ENCODE results near the gene IQUB. TPM values are rescaled to one million over a fixed set of nuclear protein-coding genes. Genes with fewer than 3 reads are reported as not detected.
"Not testable (repeated sequence)": the region's sequence is repeated elsewhere in the genome, so short reads cannot be mapped to it uniquely, and the experiment has no call there.

The IQUB gene
- total RNA-seq, 1 donor from 2014 or later, result 0.63 TPM

DNA sequence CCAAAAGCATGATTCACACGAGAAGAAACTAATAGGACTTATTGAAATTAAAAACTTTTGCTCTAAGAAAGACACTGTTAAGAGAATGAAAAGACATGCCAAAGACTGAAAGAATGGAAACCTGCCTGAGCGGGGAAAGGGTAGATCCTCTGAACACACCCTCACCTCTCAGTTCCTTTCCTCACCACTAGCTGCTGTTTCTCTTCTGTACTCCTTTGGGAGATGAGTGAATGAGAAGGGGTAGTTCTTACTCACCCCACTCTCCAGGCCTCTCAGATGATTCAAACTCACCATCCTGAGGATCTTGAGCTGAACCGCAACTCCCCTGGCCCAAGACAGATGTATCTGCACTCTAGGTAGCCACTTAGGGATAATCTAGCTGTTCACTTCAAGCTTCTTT, 41.9 kb downstream of the IQUB start:
- DNase-seq (ENCODE audit: low read depth), result no peak
- TF ChIP-seq, protein P1, sequence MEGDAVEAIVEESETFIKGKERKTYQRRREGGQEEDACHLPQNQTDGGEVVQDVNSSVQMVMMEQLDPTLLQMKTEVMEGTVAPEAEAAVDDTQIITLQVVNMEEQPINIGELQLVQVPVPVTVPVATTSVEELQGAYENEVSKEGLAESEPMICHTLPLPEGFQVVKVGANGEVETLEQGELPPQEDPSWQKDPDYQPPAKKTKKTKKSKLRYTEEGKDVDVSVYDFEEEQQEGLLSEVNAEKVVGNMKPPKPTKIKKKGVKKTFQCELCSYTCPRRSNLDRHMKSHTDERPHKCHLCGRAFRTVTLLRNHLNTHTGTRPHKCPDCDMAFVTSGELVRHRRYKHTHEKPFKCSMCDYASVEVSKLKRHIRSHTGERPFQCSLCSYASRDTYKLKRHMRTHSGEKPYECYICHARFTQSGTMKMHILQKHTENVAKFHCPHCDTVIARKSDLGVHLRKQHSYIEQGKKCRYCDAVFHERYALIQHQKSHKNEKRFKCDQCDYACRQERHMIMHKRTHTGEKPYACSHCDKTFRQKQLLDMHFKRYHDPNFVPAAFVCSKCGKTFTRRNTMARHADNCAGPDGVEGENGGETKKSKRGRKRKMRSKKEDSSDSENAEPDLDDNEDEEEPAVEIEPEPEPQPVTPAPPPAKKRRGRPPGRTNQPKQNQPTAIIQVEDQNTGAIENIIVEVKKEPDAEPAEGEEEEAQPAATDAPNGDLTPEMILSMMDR (IDR thresholded peaks at IDR 0.05; ENCODE audit: insufficient read depth, low read length, poor library complexity, severe bottlenecking), result no peak

DNA sequence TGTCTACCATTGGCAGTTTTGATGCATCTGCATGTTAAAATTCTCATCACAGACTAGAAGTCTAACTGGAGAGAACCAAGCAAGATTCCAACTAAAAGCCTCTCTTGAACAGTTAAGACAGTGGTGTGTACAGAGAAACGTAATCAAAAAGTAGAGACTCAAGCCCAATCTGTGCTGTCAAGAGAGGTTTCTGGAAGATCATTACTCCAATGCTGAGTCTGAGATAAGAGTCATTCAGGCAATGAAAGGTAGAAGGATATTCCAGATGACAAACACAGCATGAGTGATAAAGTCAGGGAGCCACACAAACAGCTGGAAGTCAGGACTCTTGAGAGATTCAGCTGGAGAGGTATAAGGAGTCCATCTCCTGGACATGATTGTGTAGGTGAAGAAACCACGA, 48.7 kb downstream of the IQUB start:
- DNase-seq (ENCODE audit: low read depth), result no peak
- H3K27me3 ChIP-seq (ENCODE audit: control insufficient read depth, insufficient read depth, low read length), result no peaks in the 10 kb centered on the region
- no peak overlapping the region for H3K4me3 ChIP-seq (ENCODE audit: low read depth, low read length)
- TF ChIP-seq, protein P1 (IDR thresholded peaks at IDR 0.05; ENCODE audit: insufficient read depth, low read length, poor library complexity, severe bottlenecking), result no peak
- no peaks in the 10 kb centered on the region for H3K36me3 ChIP-seq (ENCODE audit: control insufficient read depth, insufficient read depth, low read length)

More for the DNA sequence above, 41.9 kb downstream of the IQUB start:
- no peaks in the 10 kb centered on the region for H3K27me3 ChIP-seq (ENCODE audit: control insufficient read depth, insufficient read depth, low read length)
- H3K36me3 ChIP-seq (ENCODE audit: control insufficient read depth, insufficient read depth, low read length), result no peaks in the 10 kb centered on the region
- no peak overlapping the region for H3K4me3 ChIP-seq (ENCODE audit: low read depth, low read length)

DNA sequence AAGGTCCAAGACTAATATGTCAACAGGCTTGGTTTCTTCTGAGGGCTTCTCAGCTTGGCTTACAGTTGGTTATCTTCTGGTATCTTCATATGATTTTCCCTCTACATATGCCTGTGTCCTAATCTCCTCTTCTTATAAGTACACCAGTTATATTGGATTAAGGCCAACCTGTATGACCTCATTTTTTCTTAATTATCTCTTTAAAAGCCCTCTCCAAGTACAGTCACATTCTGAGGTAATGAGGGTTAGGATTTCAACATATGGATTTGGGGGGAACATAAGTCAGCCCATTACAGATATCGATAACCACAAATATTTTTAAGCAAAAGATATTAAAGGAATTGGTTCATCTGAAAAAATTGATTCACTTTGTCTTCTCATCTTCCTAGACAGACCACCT, 49.2 kb downstream of the IQUB start:
- no peaks in the 10 kb centered on the region for H3K36me3 ChIP-seq (ENCODE audit: control insufficient read depth, insufficient read depth, low read length)
- TF ChIP-seq, protein P1 (IDR thresholded peaks at IDR 0.05; ENCODE audit: insufficient read depth, low read length, poor library complexity, severe bottlenecking), result no peak
- H3K4me3 ChIP-seq (ENCODE audit: low read depth, low read length), result no peak overlapping the region
- no peak for DNase-seq (ENCODE audit: low read depth)
- no peaks in the 10 kb centered on the region for H3K27me3 ChIP-seq (ENCODE audit: control insufficient read depth, insufficient read depth, low read length)

DNA sequence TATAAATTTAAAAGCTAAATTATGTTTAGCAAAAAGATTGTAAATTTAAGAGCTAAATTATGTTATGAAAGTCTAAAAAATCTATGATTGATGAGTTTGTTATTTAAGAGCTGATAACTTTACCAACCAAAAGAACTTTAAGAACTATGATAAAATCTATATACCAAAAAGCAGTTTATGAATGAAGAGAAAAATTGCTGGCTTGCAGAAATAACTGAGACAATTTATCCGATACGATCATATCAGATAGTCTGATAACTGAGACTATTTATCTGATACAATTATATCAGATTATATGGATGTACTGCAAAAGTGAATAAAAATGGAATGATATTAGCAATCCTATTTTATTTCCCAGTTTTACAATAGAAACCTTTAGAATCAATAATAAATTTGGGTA, 50.2 kb downstream of the IQUB start:
- no peak overlapping the region for H3K4me3 ChIP-seq (ENCODE audit: low read depth, low read length)
- no peaks in the 10 kb centered on the region for H3K36me3 ChIP-seq (ENCODE audit: control insufficient read depth, insufficient read depth, low read length)
- DNase-seq (ENCODE audit: low read depth), result no peak
- H3K27me3 ChIP-seq (ENCODE audit: control insufficient read depth, insufficient read depth, low read length), result no peaks in the 10 kb centered on the region
- TF ChIP-seq, protein P1 (IDR thresholded peaks at IDR 0.05; ENCODE audit: insufficient read depth, low read length, poor library complexity, severe bottlenecking), result no peak

DNA sequence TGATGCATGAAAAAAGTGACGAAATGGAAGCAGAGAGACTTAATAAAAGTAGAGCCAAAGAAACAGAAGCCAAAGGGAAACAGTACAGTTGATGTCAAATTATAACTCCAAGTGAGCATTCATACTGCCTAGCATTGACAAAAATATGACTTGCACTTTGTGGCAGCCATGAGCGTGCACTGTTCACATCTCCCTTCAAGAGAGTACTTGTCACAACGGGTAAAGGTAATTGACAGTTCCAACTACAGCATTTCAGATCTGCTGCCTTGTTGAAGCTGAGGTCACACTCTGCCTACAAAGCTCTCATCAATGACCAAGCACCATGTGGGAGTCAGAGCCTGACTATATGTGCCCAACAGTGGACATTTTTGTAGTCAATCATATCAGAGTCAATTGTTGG, 54.3 kb downstream of the IQUB start:
- H3K4me3 ChIP-seq (ENCODE audit: low read depth, low read length), result no peak overlapping the region

DNA sequence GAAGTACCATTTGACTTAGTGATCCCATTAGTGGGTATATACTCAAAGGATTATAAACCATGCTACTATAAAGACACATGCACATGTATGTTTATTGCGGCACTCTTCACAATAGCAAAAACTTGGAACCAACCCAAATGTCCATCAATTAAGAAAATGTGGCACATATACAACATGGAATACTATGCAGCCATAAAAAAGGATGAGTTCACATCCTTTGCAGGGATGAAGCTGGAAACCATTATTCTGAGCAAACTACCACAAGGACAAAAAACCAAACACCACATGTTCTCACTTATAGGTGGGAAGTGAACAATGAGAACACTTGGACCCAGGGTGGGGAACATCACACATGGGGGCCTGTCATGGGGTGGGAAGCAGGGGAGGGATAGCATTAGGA, 56.3 kb downstream of the IQUB start:
- not testable (repeated sequence) for H3K27me3 ChIP-seq (ENCODE audit: control insufficient read depth, insufficient read depth, low read length); H3K4me3 ChIP-seq (ENCODE audit: low read depth, low read length); H3K36me3 ChIP-seq (ENCODE audit: control insufficient read depth, insufficient read depth, low read length); DNase-seq (ENCODE audit: low read depth)

More for the DNA sequence above, 54.3 kb downstream of the IQUB start:
- Histone ChIP-seq H3K36me3 (ENCODE audit: control insufficient read depth, insufficient read depth, low read length) (no peaks in the 10 kb centered on the region), H3K27me3 (ENCODE audit: control insufficient read depth, insufficient read depth, low read length) (no peaks in the 10 kb centered on the region)
- DNase-seq (ENCODE audit: low read depth), result no peak
- TF ChIP-seq, protein P1 (IDR thresholded peaks at IDR 0.05; ENCODE audit: insufficient read depth, low read length, poor library complexity, severe bottlenecking), result no peak
